HFFc6 (cell line): Measurements from ENCODE around the gene HNRNPL. TPM values are rescaled to one million over a fixed set of nuclear protein-coding genes. Genes with fewer than 3 reads are reported as not detected.

Experiments
- DNase-seq: peaks from one replicate; pipeline ENCODE4 v3.0.0-alpha.2; 2018
- H3K27ac Mint-ChIP-seq: 2 replicates; pipeline ENCODE4 v1.8.0; 2020; ENCODE audit warnings: mild to moderate bottlenecking, mixed read lengths
- H3K27me3 Mint-ChIP-seq: 2 replicates; pipeline ENCODE4 v1.8.0; 2021; ENCODE audit warnings: mild to moderate bottlenecking, moderate library complexity, mixed read lengths; ENCODE audit not compliant: insufficient read depth
- H3K36me3 Mint-ChIP-seq: 2 replicates; pipeline ENCODE4 v1.8.0; 2021; ENCODE audit warnings: low read depth, mixed read lengths
- H3K4me1 Mint-ChIP-seq: 2 replicates; pipeline ENCODE4 v1.8.0; 2020; ENCODE audit warnings: low read depth, mixed read lengths
- H3K4me3 Mint-ChIP-seq: 2 replicates; pipeline ENCODE4 v1.8.0; 2020; ENCODE audit warnings: mild to moderate bottlenecking, moderate library complexity, mixed read lengths
- H3K9me3 Mint-ChIP-seq: 2 replicates; pipeline ENCODE4 v1.8.0; 2020; ENCODE audit warnings: mild to moderate bottlenecking, mixed read lengths
- total RNA-seq, 6 experiments: library from RNA; stranded (reverse); fragmentation: NEBNext Ultra II Directional; extraction: Animal tissue kit (Norgen Biotek cat#: 25700); gene quantifications; 2 replicates in 1 of 6; 3 replicates in 5 of 6; pipeline ENCODE4 v1.2.3, GENCODE V29; 2021
- TF ChIP-seq, protein P1 (sequence below): fragments of 200-600 bp; sonication (generic); IDR thresholded peaks from 2 replicates; pipeline ENCODE4 v1.5.0; 2021; ENCODE audit warnings: antibody characterized with exemption, mild to moderate bottlenecking

HNRNPL gene
- total RNA-seq, 6 experiments from 2014 or later, result 337 to 467 (median 441) TPM

GRCh38 chr19:38843175-38843758, 6.5 kb downstream of the HNRNPL start:
- Mint-ChIP-seq H3K4me1 (peaks cover 70% of the 10 kb centered on the region), H3K27ac (peak overlapping the region; percentile 16; the same call in 1 of the 2 replicates), H3K9me3 (no peaks in the 10 kb centered on the region), H3K36me3 (peaks cover 81% of the 10 kb centered on the region), H3K4me3 (peak overlapping the region; percentile 19; the same call in 1 of the 2 replicates), H3K27me3 (peaks cover 19% of the 10 kb centered on the region)
- TF ChIP-seq, protein P1, sequence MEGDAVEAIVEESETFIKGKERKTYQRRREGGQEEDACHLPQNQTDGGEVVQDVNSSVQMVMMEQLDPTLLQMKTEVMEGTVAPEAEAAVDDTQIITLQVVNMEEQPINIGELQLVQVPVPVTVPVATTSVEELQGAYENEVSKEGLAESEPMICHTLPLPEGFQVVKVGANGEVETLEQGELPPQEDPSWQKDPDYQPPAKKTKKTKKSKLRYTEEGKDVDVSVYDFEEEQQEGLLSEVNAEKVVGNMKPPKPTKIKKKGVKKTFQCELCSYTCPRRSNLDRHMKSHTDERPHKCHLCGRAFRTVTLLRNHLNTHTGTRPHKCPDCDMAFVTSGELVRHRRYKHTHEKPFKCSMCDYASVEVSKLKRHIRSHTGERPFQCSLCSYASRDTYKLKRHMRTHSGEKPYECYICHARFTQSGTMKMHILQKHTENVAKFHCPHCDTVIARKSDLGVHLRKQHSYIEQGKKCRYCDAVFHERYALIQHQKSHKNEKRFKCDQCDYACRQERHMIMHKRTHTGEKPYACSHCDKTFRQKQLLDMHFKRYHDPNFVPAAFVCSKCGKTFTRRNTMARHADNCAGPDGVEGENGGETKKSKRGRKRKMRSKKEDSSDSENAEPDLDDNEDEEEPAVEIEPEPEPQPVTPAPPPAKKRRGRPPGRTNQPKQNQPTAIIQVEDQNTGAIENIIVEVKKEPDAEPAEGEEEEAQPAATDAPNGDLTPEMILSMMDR, result no peak
- no peak for DNase-seq

- no peak for DNase-seq
- Mint-ChIP-seq H3K9me3 (no peaks in the 10 kb centered on the region), H3K27ac (peak overlapping the region; percentile 21; the same call in 1 of the 2 replicates), H3K4me1 (peaks cover 70% of the 10 kb centered on the region), H3K27me3 (peaks cover 19% of the 10 kb centered on the region), H3K36me3 (peaks cover 78% of the 10 kb centered on the region), H3K4me3 (no peak overlapping the region; the same call in 1 of the 2 replicates)
- TF ChIP-seq, protein P1, result no peak
These were observed 7.2 kb downstream of the HNRNPL start for GRCh38 chr19:38842439-38843174.

GRCh38 chr19:38841787-38842438, 7.9 kb downstream of the HNRNPL start:
- H3K27ac Mint-ChIP-seq, result peak overlapping the region; percentile 56

GRCh38 chr19:38841180-38841766, 8.5 kb downstream of the HNRNPL start:
- H3K27ac Mint-ChIP-seq, result peak overlapping the region; percentile 75
- peaks cover 84% of the 10 kb centered on the region for H3K36me3 Mint-ChIP-seq
- H3K4me3 Mint-ChIP-seq, result no peak overlapping the region
- peaks cover 81% of the 10 kb centered on the region for H3K4me1 Mint-ChIP-seq
- no peaks in the 10 kb centered on the region for H3K9me3 Mint-ChIP-seq
- TF ChIP-seq, protein P1, result no peak
- H3K27me3 Mint-ChIP-seq, result peaks cover 25% of the 10 kb centered on the region
- DNase-seq, result no peak

More at GRCh38 chr19:38841787-38842438, 7.9 kb downstream of the HNRNPL start:
- Mint-ChIP-seq H3K4me1 (peaks cover 75% of the 10 kb centered on the region), H3K4me3 (peak overlapping the region; percentile 11; the same call in 1 of the 2 replicates), H3K27me3 (peaks cover 23% of the 10 kb centered on the region), H3K36me3 (peaks cover 80% of the 10 kb centered on the region), H3K9me3 (no peaks in the 10 kb centered on the region)
- TF ChIP-seq, protein P1, result no peak
- DNase-seq, result no peak

GRCh38 chr19:38840583-38840968, 9.2 kb downstream of the HNRNPL start:
- Mint-ChIP-seq H3K9me3 (no peaks in the 10 kb centered on the region), H3K27ac (peak overlapping the region; percentile 75), H3K4me3 (0 out of 2 replicates have a peak overlapping the region, but pooled peaks have one; percentile 17), H3K36me3 (peaks cover 83% of the 10 kb centered on the region), H3K4me1 (peaks cover 82% of the 10 kb centered on the region), H3K27me3 (peaks cover 25% of the 10 kb centered on the region)
- TF ChIP-seq, protein P1, result no peak
- no peak for DNase-seq
